Neural crest cell (in vitro differentiated cells): ENCODE measurements around the gene PYGO2. TPM values are rescaled to one million over a fixed set of nuclear protein-coding genes. Genes with fewer than 3 reads are reported as not detected.

Experiments used
- DNase-seq: peaks from one replicate; pipeline ENCODE4 v3.0.0; 2021; ENCODE audit warnings: low read depth, mixed read lengths, low spot score
- H3K27ac Mint-ChIP-seq: one replicate; pipeline ENCODE4 v1.8.0; 2021; ENCODE audit warnings: mild to moderate bottlenecking, mixed read lengths; ENCODE audit not compliant: unreplicated experiment
- H3K27me3 Mint-ChIP-seq: 2 replicates; pipeline ENCODE4 v1.8.0; 2021; ENCODE audit warnings: low read depth, mild to moderate bottlenecking, mixed read lengths
- H3K36me3 Mint-ChIP-seq: 2 replicates; pipeline ENCODE4 v1.8.0; 2021; ENCODE audit warnings: low read depth, mild to moderate bottlenecking, mixed read lengths
- H3K4me1 Mint-ChIP-seq: 2 replicates; pipeline ENCODE4 v1.8.0; 2021; ENCODE audit warnings: mixed read lengths
- H3K4me3 Mint-ChIP-seq: one replicate; pipeline ENCODE4 v1.8.0; 2021; ENCODE audit warnings: mild to moderate bottlenecking, mixed read lengths
- H3K9me3 Mint-ChIP-seq: 2 replicates; pipeline ENCODE4 v1.8.0; 2021; ENCODE audit warnings: mixed read lengths
- total RNA-seq: library from RNA; stranded (reverse); gene quantifications from 2 replicates; pipeline ENCODE4 v1.2.1, GENCODE V29; 2021
- TF ChIP-seq, protein P1 (sequence below): fragments of 200-600 bp; sonication (generic); conservative IDR thresholded peaks from 2 replicates; pipeline ENCODE4 v1.5.0; 2021; ENCODE audit warnings: antibody characterized with exemption, mild to moderate bottlenecking

PYGO2 gene
- total RNA-seq, 1 donor from 2014 or later = 65.1 TPM

DNA sequence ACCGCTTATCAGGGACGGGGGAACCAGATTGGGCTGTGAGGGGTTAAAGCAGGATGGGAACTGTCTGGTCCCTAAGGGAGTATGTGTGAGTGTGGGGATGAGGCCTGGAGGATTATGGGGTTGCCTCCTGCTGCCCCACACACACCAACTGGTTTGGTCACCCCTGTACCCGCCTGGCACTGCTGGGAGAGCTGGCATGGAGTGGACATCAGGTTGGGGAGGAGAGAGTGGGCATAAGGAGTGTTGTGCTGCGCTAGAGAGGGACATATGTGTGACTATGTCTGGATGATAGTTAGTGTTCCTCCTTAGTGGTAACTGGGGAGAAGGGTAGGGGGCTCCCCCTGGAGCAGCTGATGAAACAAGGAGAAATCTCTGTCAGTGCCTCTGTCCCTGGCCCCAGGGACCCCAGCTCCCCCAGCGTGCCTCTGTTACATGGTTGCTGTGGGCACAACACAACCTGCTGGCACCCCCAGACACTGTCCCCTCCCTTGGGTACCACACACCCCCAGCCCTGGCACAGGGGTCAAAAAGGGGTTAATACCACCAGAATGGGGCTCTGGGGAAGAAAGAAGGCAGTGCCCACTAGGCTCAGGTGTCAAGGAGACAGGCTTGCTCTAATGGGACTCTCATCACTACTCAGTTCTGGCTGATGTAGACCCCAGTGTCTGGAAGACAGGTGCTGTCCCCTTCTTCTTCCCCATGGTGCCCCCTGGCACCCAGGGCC lies 42.9 kb upstream of the PYGO2 start:
- H3K27ac Mint-ChIP-seq = peak overlapping the region; percentile 67
- H3K27me3 Mint-ChIP-seq = no peaks in the 10 kb centered on the region
- TF ChIP-seq, protein P1, sequence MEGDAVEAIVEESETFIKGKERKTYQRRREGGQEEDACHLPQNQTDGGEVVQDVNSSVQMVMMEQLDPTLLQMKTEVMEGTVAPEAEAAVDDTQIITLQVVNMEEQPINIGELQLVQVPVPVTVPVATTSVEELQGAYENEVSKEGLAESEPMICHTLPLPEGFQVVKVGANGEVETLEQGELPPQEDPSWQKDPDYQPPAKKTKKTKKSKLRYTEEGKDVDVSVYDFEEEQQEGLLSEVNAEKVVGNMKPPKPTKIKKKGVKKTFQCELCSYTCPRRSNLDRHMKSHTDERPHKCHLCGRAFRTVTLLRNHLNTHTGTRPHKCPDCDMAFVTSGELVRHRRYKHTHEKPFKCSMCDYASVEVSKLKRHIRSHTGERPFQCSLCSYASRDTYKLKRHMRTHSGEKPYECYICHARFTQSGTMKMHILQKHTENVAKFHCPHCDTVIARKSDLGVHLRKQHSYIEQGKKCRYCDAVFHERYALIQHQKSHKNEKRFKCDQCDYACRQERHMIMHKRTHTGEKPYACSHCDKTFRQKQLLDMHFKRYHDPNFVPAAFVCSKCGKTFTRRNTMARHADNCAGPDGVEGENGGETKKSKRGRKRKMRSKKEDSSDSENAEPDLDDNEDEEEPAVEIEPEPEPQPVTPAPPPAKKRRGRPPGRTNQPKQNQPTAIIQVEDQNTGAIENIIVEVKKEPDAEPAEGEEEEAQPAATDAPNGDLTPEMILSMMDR = no peak
- peaks cover 31% of the 10 kb centered on the region for H3K4me1 Mint-ChIP-seq
- no peaks in the 10 kb centered on the region for H3K9me3 Mint-ChIP-seq
- no peaks in the 10 kb centered on the region for H3K36me3 Mint-ChIP-seq
- DNase-seq = no peak
- peak overlapping the region; percentile 87 for H3K4me3 Mint-ChIP-seq

DNA sequence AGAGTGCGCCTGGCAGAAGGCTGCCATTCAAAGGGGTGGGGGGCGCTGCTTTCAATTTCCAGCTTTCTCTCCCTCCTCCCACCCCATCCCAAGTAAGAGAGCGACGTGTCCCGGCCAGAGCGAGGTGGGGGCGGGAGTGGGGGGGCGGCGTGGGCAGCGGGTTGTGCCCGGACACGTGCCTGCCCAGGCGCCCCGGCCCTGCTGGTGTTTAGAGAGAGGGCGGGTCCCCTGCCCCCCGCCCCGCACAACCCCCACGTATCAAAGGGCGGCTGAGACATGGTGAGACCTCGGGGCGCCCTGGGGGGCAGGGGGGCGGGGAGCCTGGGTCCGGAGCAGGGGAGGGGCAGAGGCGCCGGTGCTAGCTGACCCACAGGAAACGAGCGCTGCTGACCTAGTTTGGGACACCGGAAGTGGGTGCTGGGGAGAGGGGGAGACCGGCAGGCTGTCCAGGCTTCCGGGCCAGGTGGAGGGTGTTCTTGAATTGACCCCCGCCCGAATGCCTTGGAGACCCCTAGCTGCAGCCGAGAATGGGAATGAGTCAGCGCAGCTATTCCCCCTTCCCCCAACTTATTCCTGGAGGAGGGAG lies 42.3 kb upstream of the PYGO2 start:
- H3K27ac Mint-ChIP-seq = peak overlapping the region; percentile 50
- H3K36me3 Mint-ChIP-seq = no peaks in the 10 kb centered on the region
- no peaks in the 10 kb centered on the region for H3K27me3 Mint-ChIP-seq
- DNase-seq = no peak
- no peaks in the 10 kb centered on the region for H3K9me3 Mint-ChIP-seq
- TF ChIP-seq, protein P1 = no peak
- peak overlapping the region; percentile 93 for H3K4me3 Mint-ChIP-seq
- H3K4me1 Mint-ChIP-seq = peaks cover 35% of the 10 kb centered on the region

DNA sequence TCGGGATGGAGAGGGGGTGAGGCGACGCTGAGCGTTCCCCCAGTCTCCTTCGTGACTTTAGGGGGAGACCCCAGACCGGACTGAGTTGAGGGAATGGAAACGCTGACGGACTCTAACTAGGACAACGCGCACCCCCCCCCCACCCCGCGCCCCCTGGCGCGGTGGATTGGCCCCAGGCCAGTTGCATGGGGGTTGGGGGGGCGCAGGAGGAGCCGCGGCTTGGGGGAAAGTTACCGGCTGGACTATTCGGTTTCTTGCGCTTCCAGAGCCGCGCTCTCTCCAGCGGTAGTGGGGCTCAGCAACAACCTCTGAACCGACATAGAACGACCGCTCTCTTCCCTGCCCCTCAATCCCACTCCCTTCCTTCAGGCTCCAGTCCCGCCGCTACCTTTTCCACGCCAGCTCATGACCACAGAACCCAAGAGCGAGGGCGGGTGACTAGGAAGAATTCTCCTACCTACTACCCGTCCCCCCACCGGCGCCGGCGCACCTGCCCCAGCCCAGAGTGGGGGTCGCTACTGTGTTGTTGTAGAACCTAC lies 41.7 kb upstream of the PYGO2 start:
- TF ChIP-seq, protein P1 = no peak
- Mint-ChIP-seq H3K27me3 (no peaks in the 10 kb centered on the region), H3K4me1 (peaks cover 36% of the 10 kb centered on the region), H3K36me3 (no peaks in the 10 kb centered on the region), H3K9me3 (no peaks in the 10 kb centered on the region), H3K4me3 (peak overlapping the region; percentile 93), H3K27ac (peak overlapping the region; percentile 50)
- DNase-seq = no peak

DNA sequence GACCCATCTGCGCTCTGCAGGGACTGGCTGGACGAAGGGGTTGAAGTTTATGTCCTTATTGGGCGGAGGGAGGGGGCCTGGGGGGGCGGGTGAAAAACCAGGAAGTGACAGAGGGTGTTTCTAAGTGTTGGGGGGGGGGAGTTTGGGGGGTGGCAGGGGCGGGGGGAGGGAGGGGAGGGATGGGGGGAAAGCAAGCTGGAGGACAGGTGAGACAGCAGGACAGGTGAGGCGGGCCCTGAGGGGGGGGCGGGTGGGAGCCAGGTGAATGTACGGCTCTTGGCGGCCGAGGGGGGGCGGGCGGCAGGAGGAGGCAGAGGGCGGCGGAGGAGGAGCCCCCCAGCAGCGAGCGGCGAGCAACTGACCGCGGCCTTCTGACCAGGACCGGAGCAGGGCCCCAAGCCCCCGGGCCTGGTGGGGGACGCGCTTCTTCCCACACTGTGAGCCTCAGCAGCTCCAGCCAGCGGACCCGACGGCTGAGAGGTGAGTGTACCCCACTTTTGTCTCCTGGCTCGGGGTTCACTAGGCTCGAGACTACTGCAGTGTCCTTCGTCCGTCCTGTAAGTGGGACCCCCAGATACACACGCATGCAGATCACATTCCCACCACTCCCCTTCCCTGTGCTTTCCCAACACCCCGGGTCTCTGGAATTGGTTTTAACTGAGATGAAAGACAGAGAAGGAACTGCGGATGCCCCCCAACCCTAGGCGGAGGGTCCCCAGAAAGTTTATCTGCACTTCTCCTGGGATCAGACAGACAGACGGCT lies 41.1 kb upstream of the PYGO2 start, which contains the start of gene ZBTB7B:
ZBTB7B (plus strand) TSS at position 339 of the 763 bp plus-strand sequence. CDS start 11,859 bp downstream, outside the sequence.
- TF ChIP-seq, protein P1 = no peak
- H3K4me1 Mint-ChIP-seq = peaks cover 36% of the 10 kb centered on the region
- no peaks in the 10 kb centered on the region for H3K36me3 Mint-ChIP-seq
- DNase-seq = no peak
- no peaks in the 10 kb centered on the region for H3K9me3 Mint-ChIP-seq
- H3K27ac Mint-ChIP-seq = peak within 1 kb of the TSS; percentile 50
- H3K4me3 Mint-ChIP-seq = peak within 1 kb of the TSS; percentile 93
- H3K27me3 Mint-ChIP-seq = no peaks in the 10 kb centered on the region

DNA sequence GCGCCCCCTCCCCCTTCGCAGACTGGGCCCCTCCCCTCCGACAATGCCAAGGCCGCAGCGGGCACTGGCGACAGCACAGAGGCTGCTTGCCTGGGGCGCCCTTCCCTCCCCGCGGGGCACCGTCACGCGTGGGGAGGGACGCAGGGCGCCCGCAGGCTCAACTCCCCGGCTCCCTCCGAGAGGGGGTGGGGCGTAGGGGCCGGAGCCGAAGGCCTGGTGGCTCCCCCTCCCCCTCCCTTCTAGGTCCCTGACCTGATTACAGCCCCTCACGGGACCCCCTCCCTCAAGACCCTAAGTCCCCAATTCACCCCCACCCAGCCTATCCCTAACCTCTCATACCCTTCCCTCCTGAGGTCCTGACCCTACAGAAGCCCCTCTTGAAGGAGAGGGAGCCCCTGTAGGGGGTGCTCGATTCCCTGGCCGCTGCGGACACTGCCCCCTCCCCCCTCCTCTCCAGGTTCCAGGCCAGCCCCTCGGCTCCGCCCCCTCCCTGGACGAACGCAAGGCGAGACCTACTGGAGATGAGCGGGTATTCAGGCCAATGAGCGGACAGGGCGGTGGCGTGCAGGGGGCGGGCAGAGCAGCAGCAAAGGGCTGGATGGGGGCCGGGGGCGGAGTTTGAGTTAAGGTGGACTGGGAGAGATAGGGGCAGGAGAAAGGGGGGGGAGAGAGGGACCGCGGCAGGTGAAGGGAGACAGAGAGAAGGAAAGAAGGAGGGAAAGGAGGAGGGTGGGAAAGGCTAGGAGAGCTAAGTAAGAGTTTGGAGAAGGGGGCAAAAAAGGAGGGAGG lies 40.3 kb upstream of the PYGO2 start:
- H3K9me3 Mint-ChIP-seq = no peaks in the 10 kb centered on the region
- peak overlapping the region; percentile 89 for H3K4me3 Mint-ChIP-seq
- no peaks in the 10 kb centered on the region for H3K36me3 Mint-ChIP-seq
- H3K27me3 Mint-ChIP-seq = no peaks in the 10 kb centered on the region
- DNase-seq = peak; percentile 98
- no peak overlapping the region for H3K27ac Mint-ChIP-seq
- H3K4me1 Mint-ChIP-seq = peaks cover 35% of the 10 kb centered on the region
- TF ChIP-seq, protein P1 = peak; percentile 52
